GM21447 (cell line): Measurements from ENCODE around the gene GINS3.
A peak's percentile ranks its signal among the peaks of the same experiment; 100 is the strongest.

ENCODE experiments used
- ATAC-seq: cut with Tn5 transposase; IDR thresholded peaks from one replicate; pipeline ENCODE4 v1.9.1; 2021; ENCODE audit not compliant: unreplicated experiment

Gene GINS3

GRCh38 chr16:58392215-58393137, at the start of gene GINS3:
GINS3 (plus strand) TSS chr16:58392471; CDS start chr16:58392602, 131 bp downstream.
- peak; percentile 95 for ATAC-seq

DNA sequence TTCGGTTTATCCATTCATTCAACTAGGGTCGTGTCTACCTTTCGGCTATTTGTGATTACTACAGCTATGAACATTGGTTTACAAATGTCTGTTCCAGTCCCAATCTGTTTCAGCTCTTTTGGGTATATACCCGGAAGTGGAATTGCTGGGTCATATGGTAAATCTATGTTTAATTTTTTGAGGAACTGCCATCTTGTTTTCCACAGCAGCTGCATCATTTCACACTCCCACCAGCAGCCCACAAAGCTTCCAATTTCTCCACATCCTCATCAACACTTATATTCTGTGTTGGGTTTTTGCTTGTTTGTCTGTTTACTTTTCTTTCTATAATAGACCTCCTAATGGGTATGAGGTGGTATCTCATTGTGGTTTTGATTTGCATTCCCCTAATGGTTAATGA, 48.7 kb upstream of the GINS3 start:
- no peak for ATAC-seq

DNA sequence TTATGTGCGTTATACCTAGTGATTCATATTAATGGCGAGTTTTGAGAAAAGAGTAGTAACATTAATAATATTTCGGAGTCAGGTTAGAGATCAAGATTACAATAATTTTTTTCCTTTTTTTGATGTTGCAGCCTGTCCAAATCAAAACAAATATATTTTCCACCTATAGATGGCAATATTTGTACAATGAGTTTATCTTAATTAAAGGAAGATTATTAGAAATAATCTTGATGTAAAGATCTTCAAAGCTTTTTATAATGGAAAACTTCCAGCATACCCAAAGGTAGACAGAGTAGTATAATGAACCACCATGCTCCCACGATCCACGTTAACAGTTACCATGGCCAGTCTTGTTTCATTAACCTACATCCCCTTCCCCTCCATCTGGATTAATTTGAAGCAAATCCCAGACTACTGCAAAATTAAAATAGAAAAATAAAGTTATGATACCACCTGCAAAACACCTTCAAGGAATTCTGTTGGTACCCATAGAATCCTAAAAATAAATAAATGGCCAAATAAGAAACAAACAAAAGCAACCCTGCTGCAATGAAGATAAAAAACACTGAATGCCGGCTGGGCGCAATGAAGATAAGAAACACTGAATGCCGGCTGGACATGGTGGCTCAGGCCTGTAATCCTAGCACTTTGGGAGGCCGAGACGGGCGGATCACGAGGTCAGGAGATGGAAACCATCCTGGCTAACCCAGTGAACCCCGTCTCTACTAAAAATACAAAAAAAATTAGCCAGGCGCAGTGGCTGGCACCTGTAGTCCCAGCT, 46.5 kb upstream of the GINS3 start:
- ATAC-seq, result no peak

GRCh38 chr16:58346831-58347371, 45.4 kb upstream of the GINS3 start:
- ATAC-seq, result no peak

GRCh38 chr16:58348986-58349385, 43.3 kb upstream of the GINS3 start:
- ATAC-seq, result no peak

DNA sequence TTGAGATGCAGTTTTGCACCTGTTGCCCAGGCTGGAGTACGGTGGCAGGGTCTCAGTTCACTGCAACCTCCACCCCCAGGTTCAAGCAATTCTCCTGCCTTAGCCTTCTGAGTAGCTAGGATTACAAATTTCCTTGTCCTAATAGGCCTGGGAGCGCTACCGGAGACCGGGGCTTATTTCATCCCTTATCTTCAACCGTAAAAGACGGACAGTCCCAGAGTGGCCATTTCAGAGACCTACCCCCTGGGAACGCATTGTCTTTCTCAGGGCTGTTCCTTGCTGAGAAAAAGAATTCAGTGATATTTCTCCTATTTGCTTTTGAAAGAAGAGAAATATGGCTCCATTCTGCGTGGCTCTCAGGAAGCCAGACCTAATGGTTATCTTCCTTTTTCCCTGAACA, 39.6 kb upstream of the GINS3 start:
- no peak for ATAC-seq

DNA sequence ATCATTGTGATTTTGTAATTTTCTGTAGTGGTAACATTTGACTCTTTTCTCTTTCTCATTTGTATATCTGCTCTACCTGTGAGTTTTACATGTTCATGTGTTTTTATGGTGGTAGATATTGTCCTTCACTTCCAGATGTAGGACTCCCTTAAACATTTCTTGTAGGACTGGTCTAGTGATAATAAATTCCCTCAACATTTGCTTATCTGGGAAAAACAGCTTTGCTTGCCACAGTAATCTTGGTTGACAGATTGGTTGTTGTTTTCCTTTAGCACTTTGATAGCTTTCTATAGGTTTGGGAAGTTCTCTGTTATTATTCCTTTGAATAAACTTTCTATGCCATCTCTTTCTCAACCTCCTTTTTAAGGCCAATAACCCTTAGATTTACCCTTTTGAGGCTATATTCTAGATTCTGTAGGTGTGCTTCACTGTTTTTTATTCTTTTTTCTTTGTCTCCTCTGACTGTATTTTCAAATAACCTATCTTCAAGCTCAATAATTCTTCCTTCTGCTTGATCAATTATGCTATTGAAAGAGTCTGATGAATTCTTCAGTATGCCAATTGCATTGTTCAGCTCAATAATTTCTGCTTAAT, 32.1 kb upstream of the GINS3 start:
- ATAC-seq, result no peak

- ATAC-seq, result no peak
Measured at GRCh38 chr16:58361726-58362125, 30.5 kb upstream of the GINS3 start.

DNA sequence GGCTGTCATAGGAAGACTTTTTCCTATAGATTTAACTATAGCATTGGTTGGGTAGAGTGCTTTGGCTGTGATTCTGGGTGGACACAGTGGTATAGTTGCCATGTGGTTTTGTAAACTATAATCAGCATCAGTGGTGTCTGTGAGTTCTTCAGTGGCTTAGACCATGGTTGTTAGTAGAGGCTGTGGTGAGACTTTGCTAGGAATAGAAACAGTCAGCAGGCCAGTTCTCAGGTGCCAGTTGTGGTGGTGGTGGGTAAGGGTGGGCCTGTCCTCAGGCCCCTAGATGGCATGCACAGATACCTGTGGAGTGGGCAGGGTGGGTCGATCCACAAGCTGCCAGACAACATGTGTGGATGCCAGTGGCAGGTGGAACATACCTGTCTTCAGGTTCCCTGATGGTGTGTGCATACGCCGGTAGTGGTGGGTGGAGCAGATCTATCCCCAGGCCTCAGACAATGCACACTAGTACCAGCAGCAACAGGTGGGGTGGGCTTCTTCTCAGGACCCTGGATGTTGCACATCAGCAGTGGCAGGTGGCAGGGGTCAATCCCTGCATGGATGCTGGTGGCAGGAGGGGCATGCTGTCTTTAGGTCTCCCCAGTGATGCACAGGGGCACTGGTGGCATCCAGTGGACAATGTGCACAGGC, 28.4 kb upstream of the GINS3 start:
- no peak for ATAC-seq

DNA sequence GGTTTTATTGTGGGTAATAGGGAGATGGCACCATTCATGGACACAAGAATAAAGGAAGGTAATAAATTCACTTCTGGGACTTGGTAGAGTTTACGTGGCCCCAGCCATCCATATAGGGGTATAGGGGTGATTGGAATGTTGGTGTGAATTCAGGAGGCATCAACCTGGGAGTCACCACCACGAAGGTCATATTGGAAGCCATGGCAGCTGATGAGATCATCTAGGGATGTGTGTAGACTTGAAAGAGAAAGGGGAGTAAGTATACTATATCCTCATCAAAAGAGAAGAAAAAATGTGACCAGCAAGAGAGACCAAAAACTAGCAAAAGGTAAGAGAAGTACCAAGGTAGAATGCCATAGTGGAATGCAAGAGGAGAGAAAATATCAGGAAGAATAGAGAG, 26.6 kb upstream of the GINS3 start:
- ATAC-seq, result no peak

DNA sequence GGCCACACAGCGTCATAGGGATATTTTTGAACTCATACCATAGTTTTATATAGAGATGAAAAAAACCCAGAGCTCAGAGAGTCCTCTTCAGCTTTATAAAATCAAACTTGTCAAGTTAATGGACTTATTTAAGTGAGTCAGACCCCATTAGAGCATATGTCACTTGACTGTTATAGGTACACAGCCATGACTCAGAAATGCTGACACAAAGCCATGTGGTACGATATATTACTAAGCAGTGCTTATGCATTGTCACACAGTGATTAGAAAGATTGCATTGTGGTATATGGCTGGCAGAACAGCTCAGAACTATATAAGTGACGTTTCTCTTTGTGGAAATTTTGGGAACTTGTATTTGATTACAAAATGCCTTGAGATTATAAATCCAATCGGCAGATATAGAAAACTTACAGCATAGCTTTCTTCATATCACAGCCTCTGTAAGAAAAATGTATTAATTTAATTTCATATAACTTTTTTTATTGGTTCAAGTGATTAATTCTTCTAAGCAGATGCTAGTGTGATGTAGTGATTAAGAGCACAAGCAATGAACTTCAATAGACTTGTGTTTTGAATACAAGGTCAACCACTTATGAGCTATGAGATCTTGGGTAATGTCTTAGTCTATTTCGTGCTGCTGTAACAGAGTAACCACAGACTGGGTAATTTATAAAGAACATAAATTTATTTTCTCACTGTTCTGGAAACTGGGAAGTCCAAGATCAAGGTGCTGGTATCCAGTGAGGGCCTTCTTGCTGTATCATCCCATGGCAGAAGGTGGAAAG, 25.8 kb upstream of the GINS3 start:
- ATAC-seq, result no peak

GRCh38 chr16:58367252-58367651, 25.0 kb upstream of the GINS3 start:
- no peak for ATAC-seq

DNA sequence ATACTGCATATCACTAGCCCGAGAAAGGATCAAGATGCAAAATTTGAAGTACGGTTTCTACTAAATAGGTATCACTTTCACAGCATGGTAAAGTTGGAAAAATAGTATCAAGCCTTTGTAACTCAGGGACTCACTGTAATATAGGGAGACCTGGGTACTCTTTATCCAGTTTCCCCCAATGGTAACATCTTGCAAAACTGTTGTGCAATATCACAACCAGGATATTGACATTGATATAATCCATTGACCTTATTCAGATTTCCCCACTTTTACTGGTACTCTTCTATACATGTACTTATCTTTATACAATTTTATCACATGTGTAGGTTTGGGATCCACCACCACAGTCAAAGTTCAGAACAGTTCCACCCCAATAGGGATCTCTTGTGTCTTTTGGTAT, 20.4 kb upstream of the GINS3 start:
- ATAC-seq, result no peak

GRCh38 chr16:58375386-58375785, 16.9 kb upstream of the GINS3 start:
- no peak for ATAC-seq

GRCh38 chr16:58377932-58378331, 14.3 kb upstream of the GINS3 start:
- no peak for ATAC-seq

GRCh38 chr16:58378401-58378800, 13.9 kb upstream of the GINS3 start:
- no peak for ATAC-seq

GRCh38 chr16:58379736-58380135, 12.5 kb upstream of the GINS3 start:
- no peak for ATAC-seq

DNA sequence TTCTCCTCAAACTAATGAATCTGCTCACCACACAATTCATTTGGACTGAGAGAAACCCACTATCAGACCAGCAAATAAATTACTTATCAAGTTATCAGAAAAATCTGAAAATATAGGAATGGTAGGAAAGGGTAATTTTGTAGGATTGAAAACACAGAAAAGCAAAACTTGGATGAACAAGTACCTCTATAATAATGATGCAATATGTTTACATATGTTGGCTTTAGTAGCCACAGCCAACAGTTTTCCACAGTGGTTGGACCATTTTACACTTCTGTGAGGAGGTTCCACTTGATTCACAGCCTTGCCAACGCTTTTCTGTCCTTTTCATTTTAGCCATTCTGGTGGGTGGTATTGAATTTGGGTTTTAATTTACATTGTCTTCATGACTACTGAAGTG, 10.6 kb upstream of the GINS3 start:
- no peak for ATAC-seq

DNA sequence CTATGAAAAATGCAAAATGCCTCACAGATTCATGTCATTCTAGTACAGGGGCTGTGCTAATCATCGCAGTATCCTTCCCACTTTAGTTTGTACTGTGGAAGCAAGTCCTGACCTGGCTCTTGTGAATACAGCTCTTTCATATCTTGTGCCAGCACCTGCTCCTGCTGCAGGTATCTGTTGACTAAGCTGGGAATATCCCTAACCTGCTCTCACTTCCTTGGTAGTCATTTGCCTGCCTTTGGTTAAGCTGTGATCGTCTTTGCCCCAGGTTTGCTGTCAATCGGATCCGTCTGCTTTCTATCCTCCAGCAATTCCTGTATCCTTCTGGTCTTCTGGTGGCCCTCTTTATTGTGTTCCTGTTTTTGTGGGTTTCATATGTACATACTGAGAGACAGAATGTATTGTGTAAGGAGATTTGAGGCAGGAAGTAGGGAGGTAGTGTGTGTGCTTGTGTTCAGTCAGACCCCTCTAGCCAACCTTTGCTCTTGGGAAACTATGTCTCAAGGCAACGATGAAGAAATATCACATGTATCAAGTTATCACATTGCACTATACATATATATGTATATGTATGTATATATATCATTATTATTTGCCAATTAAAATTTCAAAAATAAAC, 7.7 kb upstream of the GINS3 start:
- no peak for ATAC-seq
